ENCODE measurements around the gene PRKCH. TPM values are rescaled to one million over a fixed set of nuclear protein-coding genes. Genes with fewer than 3 reads are reported as not detected.

Gene PRKCH
- total RNA-seq, 4 donors from 2014 or later: 15.7 to 74.7 (median 38.4) TPM

GRCh38 chr14:61341275-61342206 is 20.2 kb downstream of the PRKCH start:
- DNase-seq (ENCODE audit: low spot score): no peak
- TF ChIP-seq CTCF (IDR thresholded peaks at IDR 0.05): no peak
- ATAC-seq (ENCODE audit: low FRiP score): no peak

- TF ChIP-seq CTCF (IDR thresholded peaks at IDR 0.05): no peak
- ATAC-seq (ENCODE audit: low FRiP score): no peak
- no peak for DNase-seq (ENCODE audit: low spot score)
Measured at GRCh38 chr14:61342486-61342885, 21.1 kb downstream of the PRKCH start.

- no peak for ATAC-seq (ENCODE audit: low FRiP score)
- DNase-seq (ENCODE audit: low spot score): no peak
- TF ChIP-seq CTCF (IDR thresholded peaks at IDR 0.05): no peak
Measured at GRCh38 chr14:61342932-61343331, 21.6 kb downstream of the PRKCH start.

GRCh38 chr14:61343471-61343870 is 22.1 kb downstream of the PRKCH start:
- ATAC-seq (ENCODE audit: low FRiP score) (no peak), DNase-seq (ENCODE audit: low spot score) (no peak)
- TF ChIP-seq CTCF (IDR thresholded peaks at IDR 0.05): no peak

GRCh38 chr14:61343991-61344405 is 22.6 kb downstream of the PRKCH start:
- no peak for DNase-seq (ENCODE audit: low spot score)
- no peak for TF ChIP-seq CTCF (IDR thresholded peaks at IDR 0.05)
- no peak for ATAC-seq (ENCODE audit: low FRiP score)

GRCh38 chr14:61344437-61345150 is 23.2 kb downstream of the PRKCH start:
- TF ChIP-seq CTCF (IDR thresholded peaks at IDR 0.05): no peak
- ATAC-seq (ENCODE audit: low FRiP score): no peak

More at GRCh38 chr14:61344437-61345150, 23.2 kb downstream of the PRKCH start:
- no peak for DNase-seq (ENCODE audit: low spot score)
